Measurements from ENCODE around the gene STT3B.

Gene STT3B

GRCh38 chr3:31523543-31523942 lies 9.2 kb upstream of the STT3B start:
- no peaks in the 10 kb centered on the region for H3K79me2 ChIP-seq (ENCODE audit: low read length)
- no peaks in the 10 kb centered on the region for H3K36me3 ChIP-seq (replicated peaks; ENCODE audit: insufficient read depth, low read length)
- no peaks in the 10 kb centered on the region for H3F3A ChIP-seq (ENCODE audit: insufficient read depth, low read length)
- no peak overlapping the region for H3K4me3 ChIP-seq (ENCODE audit: low read length)
- H3K9ac ChIP-seq (ENCODE audit: low read length): no peak overlapping the region
- no peak for DNase-seq
- peaks cover 6% of the 10 kb centered on the region; the same call in 1 of the 2 replicates for H3K4me1 ChIP-seq (ENCODE audit: low read length)
- no peak overlapping the region for H2AFZ ChIP-seq (ENCODE audit: low read length)
- no peaks in the 10 kb centered on the region for H4K20me1 ChIP-seq (ENCODE audit: insufficient read depth, low read length)
- no peaks in the 10 kb centered on the region for H3K27me3 ChIP-seq (replicated peaks; ENCODE audit: insufficient read depth, low read length)
- no peaks in the 10 kb centered on the region for H3K9me2 ChIP-seq (replicated peaks; ENCODE audit: insufficient read depth, low read length)
- TF ChIP-seq EZH2phosphoT487 (IDR thresholded peaks at IDR 0.05; ENCODE audit: low read length) (no peak), EZH2 (optimal IDR thresholded peaks at IDR 0.05; ENCODE audit: low read depth, low read length) (no peak), CTCF (IDR thresholded peaks at IDR 0.05; ENCODE audit: low read length) (no peak)
- no peak overlapping the region for H3K4me2 ChIP-seq (ENCODE audit: low read depth, low read length)
- no peaks in the 10 kb centered on the region for H3K9me3 ChIP-seq (replicated peaks; ENCODE audit: insufficient read depth, low read length)
- H3K27ac ChIP-seq (ENCODE audit: low read length): no peak overlapping the region

GRCh38 chr3:31525532-31525931 lies 7.2 kb upstream of the STT3B start:
- TF ChIP-seq CTCF (IDR thresholded peaks at IDR 0.05; ENCODE audit: low read length) (no peak), EZH2 (optimal IDR thresholded peaks at IDR 0.05; ENCODE audit: low read depth, low read length) (no peak)
- Histone ChIP-seq H3K9ac (ENCODE audit: low read length) (no peak overlapping the region), H3K9me2 (replicated peaks; ENCODE audit: insufficient read depth, low read length) (no peaks in the 10 kb centered on the region), H3K36me3 (replicated peaks; ENCODE audit: insufficient read depth, low read length) (no peaks in the 10 kb centered on the region), H3K79me2 (ENCODE audit: low read length) (no peaks in the 10 kb centered on the region), H3K9me3 (replicated peaks; ENCODE audit: insufficient read depth, low read length) (no peaks in the 10 kb centered on the region), H3K4me1 (ENCODE audit: low read length) (peaks cover 6% of the 10 kb centered on the region; the same call in 1 of the 2 replicates), H3F3A (ENCODE audit: insufficient read depth, low read length) (no peaks in the 10 kb centered on the region), H3K4me3 (ENCODE audit: low read length) (no peak overlapping the region), H2AFZ (ENCODE audit: low read length) (no peak overlapping the region), H4K20me1 (ENCODE audit: insufficient read depth, low read length) (no peaks in the 10 kb centered on the region), H3K27me3 (replicated peaks; ENCODE audit: insufficient read depth, low read length) (no peaks in the 10 kb centered on the region), H3K27ac (ENCODE audit: low read length) (no peak overlapping the region), H3K4me2 (ENCODE audit: low read depth, low read length) (no peak overlapping the region)
- no peak for DNase-seq

DNA sequence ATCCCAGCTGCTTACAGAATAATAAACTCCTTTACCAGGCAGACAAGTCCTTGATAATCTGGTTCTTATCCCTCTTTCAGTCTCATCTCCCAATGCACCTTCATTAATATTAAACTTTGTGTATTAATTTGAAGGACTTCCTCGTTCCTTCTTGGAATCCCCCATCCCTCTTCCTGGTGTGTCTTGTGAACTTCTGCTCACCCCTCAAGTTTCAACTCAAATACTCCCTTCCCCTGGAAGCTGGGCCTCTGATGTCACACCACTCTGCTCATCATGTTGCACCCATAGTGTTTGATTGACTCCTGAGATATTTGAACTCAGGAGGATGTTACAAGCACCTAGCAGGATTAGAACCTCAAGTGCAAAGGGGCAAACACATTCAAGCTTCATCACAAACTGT lies 3.3 kb upstream of the STT3B start:
- H3F3A ChIP-seq (ENCODE audit: insufficient read depth, low read length): peaks cover 15% of the 10 kb centered on the region
- peaks cover 5% of the 10 kb centered on the region for H4K20me1 ChIP-seq (ENCODE audit: insufficient read depth, low read length)
- H3K4me3 ChIP-seq (ENCODE audit: low read length): no peak overlapping the region
- no peak for DNase-seq
- H3K9ac ChIP-seq (ENCODE audit: low read length): no peak overlapping the region
- no peaks in the 10 kb centered on the region for H3K36me3 ChIP-seq (replicated peaks; ENCODE audit: insufficient read depth, low read length)
- TF ChIP-seq CTCF (IDR thresholded peaks at IDR 0.05; ENCODE audit: low read length) (no peak), EZH2phosphoT487 (IDR thresholded peaks at IDR 0.05; ENCODE audit: low read length) (no peak), EZH2 (optimal IDR thresholded peaks at IDR 0.05; ENCODE audit: low read depth, low read length) (no peak)
- no peaks in the 10 kb centered on the region for H3K4me1 ChIP-seq (ENCODE audit: low read length)
- H3K4me2 ChIP-seq (ENCODE audit: low read depth, low read length): no peak overlapping the region
- no peaks in the 10 kb centered on the region for H3K9me2 ChIP-seq (replicated peaks; ENCODE audit: insufficient read depth, low read length)
- no peak overlapping the region for H2AFZ ChIP-seq (ENCODE audit: low read length)
- no peaks in the 10 kb centered on the region for H3K9me3 ChIP-seq (replicated peaks; ENCODE audit: insufficient read depth, low read length)
- H3K79me2 ChIP-seq (ENCODE audit: low read length): peaks cover 14% of the 10 kb centered on the region
- H3K27ac ChIP-seq (ENCODE audit: low read length): no peak overlapping the region
- no peaks in the 10 kb centered on the region for H3K27me3 ChIP-seq (replicated peaks; ENCODE audit: insufficient read depth, low read length)
